GM19025 (cell line): Measurements from ENCODE around the gene CDK18.

Experiments used
- ATAC-seq: cut with Tn5 transposase; IDR thresholded peaks from one replicate; pipeline ENCODE4 v1.9.1; 2021; ENCODE audit warnings: mild to moderate bottlenecking, low read depth, moderate library complexity; ENCODE audit not compliant: unreplicated experiment

CDK18 gene

GRCh38 chr1:205567716-205568115, 63.2 kb downstream of the CDK18 start:
- no peak for ATAC-seq

DNA sequence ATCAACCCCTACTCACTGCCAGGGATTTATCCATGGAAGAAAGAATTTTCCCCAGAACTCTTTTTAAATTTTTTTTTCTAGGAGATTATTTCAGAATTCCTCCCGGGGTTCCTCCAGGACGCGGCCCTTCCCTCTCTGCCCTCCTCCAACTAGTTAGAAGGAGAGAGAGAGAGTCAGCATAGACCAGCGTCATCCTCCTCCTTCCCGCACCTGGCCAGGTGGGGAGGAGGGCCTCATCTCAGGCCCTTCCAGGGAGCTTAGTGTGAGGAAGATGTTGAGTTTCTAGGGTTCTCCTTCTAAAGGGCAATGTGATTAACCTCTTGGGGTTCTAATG, 63.6 kb downstream of the CDK18 start:
- no peak for ATAC-seq

DNA sequence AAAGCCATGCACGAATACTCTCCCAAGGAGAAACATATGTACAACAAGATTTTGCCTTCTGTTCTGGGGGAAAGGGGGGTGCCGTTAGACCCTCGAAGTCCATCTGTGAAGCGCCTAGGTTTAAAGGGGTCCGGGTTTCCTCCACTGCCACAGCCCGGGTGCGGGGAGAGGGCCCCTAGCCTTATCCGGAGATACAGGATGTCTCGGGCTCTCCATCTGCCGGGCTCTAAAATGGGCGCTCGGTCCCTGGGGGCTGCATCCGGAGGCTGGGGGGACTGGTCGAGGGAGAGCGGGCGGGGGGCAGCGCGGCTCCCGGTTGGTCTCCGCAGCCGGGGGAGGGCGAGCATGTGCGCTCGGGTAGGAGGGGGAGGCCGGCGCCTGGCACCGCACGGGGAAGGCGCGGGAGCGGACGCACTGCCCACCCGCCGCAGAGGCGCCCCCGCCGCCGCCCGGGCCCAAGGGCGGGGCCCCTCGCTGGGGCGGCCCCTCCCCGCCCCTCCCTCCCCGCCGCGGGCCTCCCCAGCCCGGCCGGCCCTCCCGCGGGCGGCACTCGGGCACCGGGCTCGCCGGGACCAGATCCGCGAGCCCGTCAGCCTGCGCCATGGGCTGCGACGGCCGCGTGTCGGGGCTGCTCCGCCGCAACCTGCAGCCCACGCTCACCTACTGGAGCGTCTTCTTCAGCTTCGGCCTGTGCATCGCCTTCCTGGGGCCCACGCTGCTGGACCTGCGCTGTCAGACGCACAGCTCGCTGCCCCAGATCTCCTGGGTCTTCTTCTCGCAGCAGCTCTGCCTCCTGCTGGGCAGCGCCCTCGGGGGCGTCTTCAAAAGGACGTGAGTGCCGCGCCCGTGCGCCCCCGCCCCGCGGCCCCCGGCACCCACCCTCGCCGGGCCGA, 64.2 kb downstream of the CDK18 start:
- ATAC-seq: no peak

GRCh38 chr1:205569411-205570172, 65.1 kb downstream of the CDK18 start:
- ATAC-seq: no peak

GRCh38 chr1:205570173-205570501, 65.7 kb downstream of the CDK18 start:
- ATAC-seq: no peak

- no peak for ATAC-seq
Measured at GRCh38 chr1:205570796-205571537, 66.5 kb downstream of the CDK18 start.

GRCh38 chr1:205571747-205572146, 67.3 kb downstream of the CDK18 start:
- ATAC-seq: no peak

DNA sequence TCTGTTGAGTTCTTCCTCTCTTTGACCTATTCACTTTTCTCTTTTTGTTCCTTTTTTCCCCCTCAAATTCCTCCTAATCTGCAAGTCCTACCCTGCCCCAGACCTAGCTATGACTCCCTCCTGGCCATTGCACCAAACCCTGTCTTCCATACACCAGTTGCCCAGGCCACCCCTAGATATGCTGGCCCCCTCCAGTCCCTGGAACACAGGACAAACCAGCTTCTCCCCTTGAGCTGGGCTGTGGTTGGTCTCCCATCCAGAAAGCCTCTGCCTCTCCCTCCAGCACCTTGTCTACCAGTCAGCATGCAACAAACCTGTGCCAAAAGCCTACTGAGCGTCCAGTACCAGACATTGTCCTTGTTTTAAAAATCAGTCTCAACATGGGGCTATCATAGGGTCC, 68.0 kb downstream of the CDK18 start:
- ATAC-seq: no peak

DNA sequence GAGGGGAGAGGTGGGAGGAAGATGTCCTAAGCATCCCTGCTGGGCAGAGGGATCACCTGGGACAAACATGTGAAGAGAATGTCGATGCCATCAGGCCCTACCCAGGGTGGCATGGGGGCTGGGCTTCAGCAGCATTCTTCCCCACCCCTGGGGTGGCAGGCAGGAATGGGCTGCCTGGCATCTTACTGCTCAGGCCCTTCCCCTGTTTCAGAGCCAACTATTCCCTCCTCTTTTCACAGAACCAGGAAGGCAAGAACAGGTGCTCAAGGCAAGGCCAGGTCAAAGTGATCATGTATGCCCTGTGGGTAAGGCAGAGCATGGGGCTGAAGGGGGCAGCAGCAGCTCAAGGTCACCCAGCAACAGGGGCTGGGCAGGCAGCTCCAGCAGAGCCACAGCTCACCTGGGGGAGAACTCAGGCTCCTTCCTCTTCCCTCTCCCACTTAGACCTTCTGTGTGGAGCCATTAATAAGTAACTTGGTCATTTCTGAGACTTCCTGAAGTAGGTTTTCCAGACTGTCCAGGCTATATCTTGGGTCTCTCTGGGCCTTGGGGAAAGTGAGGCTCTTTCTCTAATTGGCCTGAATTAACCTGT, 70.9 kb downstream of the CDK18 start:
- ATAC-seq: no peak

DNA sequence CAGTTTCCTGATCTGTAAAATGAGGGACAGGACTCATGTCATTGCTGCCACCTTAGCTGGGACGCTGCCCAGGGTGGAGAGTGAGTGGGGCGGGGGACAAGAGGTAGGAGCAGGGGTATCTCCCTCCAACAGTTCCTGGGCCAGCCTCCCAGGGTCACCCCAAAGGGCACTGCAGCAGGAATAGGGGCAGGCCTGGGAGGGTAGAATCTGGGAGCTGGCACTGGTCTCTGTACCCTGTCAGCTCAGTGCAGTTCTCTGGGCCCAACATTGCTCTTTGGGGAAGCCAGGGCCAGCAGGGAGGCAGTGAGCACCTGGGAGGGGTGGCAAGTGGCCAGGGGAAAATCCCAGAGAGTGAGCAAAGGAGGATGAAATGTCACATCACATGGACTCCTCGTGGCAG, 71.5 kb downstream of the CDK18 start:
- ATAC-seq: no peak

GRCh38 chr1:205576805-205577761, 72.6 kb downstream of the CDK18 start:
- ATAC-seq: no peak

DNA sequence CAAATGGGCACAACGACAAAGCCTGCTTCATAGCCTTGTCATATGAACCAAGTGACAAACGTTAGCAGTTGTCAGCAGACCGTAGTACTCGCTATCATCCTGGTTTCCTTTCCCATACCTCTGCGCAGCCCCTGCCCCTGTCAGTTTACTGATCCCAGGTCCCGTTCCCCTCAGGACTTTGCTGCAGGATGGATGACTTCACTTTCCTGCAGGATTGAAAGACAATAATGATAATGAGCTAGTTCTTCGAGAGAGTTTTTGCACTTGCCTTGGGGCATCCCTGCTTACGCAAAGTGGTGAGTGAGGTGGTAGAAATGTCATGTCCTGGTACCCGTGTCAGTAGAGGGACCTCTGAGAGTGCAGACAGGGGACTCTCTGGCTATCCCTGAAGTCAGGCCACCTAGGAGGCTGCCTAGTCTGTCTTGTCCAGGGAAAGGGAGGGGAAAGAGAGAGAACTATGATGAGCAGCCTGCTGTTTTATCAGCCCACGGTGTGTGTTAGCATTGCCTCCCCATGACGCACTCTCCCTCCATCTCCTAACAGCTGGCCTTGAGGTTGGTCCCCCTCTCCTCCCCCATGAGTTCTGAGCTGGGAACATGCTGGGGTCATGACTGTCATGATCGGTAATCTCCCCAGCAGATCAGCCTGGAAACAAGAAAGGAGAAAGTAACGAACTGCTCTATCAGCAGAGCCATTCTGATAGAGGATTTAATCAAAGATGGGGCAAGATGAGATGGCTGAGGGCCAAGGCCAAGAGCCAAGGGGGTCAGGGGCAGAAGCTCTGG, 73.6 kb downstream of the CDK18 start:
- no peak for ATAC-seq

DNA sequence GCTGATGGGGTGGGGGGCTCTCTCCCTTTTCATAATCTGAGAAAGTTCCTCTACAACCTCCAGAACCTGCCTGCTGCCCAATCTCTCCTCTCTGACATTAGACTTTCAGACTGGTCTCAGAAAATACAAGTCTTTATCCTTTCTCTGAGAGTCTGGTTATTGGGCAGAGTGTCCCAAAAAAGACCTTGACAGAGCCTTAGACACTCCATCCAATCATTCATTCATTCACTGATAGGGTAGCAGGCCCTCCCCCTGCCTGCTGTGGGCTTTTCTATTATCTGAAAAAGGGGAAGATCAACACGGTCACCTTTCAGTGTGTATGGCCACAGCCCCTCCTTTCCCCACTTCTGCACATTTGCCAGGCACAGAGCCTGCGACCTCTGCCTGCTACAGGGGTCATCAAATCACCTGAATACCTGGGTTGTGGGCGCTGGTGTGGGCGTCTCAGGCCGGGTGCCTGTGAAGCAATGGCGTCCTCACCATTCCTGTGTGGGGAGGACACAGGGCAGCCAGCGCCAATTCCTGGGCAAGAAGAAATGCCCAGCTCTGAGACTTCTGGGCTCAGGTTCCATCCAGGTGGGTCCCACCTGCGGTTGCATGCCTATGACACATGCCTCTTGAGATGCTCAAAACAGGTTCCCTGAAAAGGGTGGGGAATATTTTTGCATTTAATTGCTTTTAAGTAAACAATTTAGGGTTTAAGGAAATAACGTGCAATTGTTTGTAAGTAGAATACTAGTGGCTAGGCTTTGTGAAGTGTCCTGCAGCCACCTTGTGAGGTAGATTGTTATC, 74.5 kb downstream of the CDK18 start:
- no peak for ATAC-seq

DNA sequence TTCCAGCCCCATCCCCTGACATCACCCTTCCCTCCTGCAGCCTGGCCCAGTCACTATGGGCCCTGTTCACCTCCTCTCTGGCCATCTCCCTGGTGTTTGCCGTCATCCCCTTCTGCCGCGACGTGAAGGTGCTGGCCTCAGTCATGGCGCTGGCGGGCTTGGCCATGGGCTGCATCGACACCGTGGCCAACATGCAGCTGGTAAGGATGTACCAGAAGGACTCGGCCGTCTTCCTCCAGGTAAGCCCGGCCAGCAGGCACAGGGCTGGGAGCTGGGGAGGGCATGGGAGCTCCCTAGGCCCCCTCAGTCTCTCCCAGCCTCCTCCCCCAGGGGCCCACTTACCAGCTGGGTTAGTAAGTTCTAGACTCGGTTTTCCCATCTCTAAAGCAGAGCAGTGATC, 75.2 kb downstream of the CDK18 start:
- no peak for ATAC-seq

DNA sequence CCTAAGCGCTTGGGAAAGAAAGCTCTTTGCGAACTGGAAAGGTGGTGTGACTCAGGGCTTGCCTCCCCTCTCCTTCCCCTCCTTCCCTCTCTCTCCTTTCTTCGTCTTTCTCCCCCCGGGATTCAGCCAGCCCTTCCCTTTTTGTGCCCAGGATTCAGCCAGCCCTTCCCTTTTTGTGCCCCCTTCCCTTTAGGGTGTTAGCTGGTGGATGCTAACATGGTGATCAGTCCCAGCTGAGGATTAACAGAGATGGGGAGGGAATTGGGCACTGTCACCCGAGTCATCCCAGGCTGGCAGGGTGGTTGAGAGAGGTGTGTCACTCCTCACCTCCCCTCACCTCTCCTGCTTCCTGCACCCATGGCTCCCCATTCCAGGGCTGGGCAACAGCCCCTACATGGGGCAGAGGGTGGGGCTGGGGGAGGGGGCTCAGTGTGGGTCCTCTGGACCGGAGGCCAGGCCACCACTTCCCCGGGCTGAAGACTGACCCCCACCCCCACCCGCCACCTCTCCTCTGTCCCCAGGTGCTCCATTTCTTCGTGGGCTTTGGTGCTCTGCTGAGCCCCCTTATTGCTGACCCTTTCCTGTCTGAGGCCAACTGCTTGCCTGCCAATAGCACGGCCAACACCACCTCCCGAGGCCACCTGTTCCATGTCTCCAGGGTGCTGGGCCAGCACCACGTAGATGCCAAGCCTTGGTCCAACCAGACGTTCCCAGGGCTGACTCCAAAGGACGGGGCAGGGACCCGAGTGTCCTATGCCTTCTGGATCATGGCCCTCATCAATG, 75.9 kb downstream of the CDK18 start:
- ATAC-seq: no peak

- no peak for ATAC-seq
Measured at GRCh38 chr1:205580923-205581180, 76.4 kb downstream of the CDK18 start.

GRCh38 chr1:205581321-205581980, 77.0 kb downstream of the CDK18 start:
- ATAC-seq: no peak
